Measurements from ENCODE around the gene COLEC11.

COLEC11 gene

GRCh38 chr2:3654531-3655225, 59.8 kb downstream of the COLEC11 start:
- DNase-seq (ENCODE audit: low spot score): no peak

- no peak for DNase-seq (ENCODE audit: low spot score)
Observed at GRCh38 chr2:3655871-3656761, 61.2 kb downstream of the COLEC11 start.

GRCh38 chr2:3656762-3657721, 62.1 kb downstream of the COLEC11 start:
- DNase-seq (ENCODE audit: low spot score): no peak

- no peak for DNase-seq (ENCODE audit: low spot score)
Observed at GRCh38 chr2:3657881-3658280, 63.0 kb downstream of the COLEC11 start, which contains the start of gene ALLC. Gene ALLC, plus strand, starts transcription at chr2:3658200. Its CDS starts 12,958 bp downstream, at chr2:3671158.

GRCh38 chr2:3659447-3660432, 64.8 kb downstream of the COLEC11 start:
- DNase-seq (ENCODE audit: low spot score): no peak

GRCh38 chr2:3660640-3661039, 65.7 kb downstream of the COLEC11 start:
- peak; percentile 6 for DNase-seq (ENCODE audit: low spot score)

GRCh38 chr2:3661149-3661660, 66.3 kb downstream of the COLEC11 start:
- DNase-seq (ENCODE audit: low spot score): no peak

- DNase-seq (ENCODE audit: low spot score): no peak
Observed at GRCh38 chr2:3662239-3662638, 67.3 kb downstream of the COLEC11 start.

- no peak for DNase-seq (ENCODE audit: low spot score)
Observed at GRCh38 chr2:3664118-3664517, 69.2 kb downstream of the COLEC11 start.

GRCh38 chr2:3664925-3665324, 70.0 kb downstream of the COLEC11 start:
- DNase-seq (ENCODE audit: low spot score): no peak

GRCh38 chr2:3665886-3666612, 71.1 kb downstream of the COLEC11 start:
- no peak for DNase-seq (ENCODE audit: low spot score)

- no peak for DNase-seq (ENCODE audit: low spot score)
Observed at GRCh38 chr2:3666613-3666975, 71.7 kb downstream of the COLEC11 start.

- DNase-seq (ENCODE audit: low spot score): peak; percentile 32
Observed at GRCh38 chr2:3667151-3667631, 72.3 kb downstream of the COLEC11 start.

- DNase-seq (ENCODE audit: low spot score): no peak
Observed at GRCh38 chr2:3669656-3670055, 74.7 kb downstream of the COLEC11 start.

GRCh38 chr2:3670376-3670775, 75.5 kb downstream of the COLEC11 start:
- DNase-seq (ENCODE audit: low spot score): no peak

GRCh38 chr2:3670941-3671340, 76.0 kb downstream of the COLEC11 start:
- no peak for DNase-seq (ENCODE audit: low spot score)

- no peak for DNase-seq (ENCODE audit: low spot score)
Observed at GRCh38 chr2:3672861-3673678, 78.2 kb downstream of the COLEC11 start.

- DNase-seq (ENCODE audit: low spot score): no peak
Observed at GRCh38 chr2:3674066-3674845, 79.3 kb downstream of the COLEC11 start.

Data from kidney tubule cell (primary cell).